A549 treated with DMSO at 1 μM for 4 hours (cell line): ENCODE results near the gene ZSCAN9. TPM values are rescaled to one million over a fixed set of nuclear protein-coding genes. Genes with fewer than 3 reads are reported as not detected.

ENCODE experiments used
- total RNA-seq: library from RNA; stranded (reverse); fragments of 200-300 nt; extraction: Qiagen RNA extraction; gene quantifications from 5 replicates; pipeline ENCODE4 v1.2.3, GENCODE V29; 2022; ENCODE audit warnings: low read depth

The ZSCAN9 gene
- total RNA-seq, result 7.1 to 8.7 TPM (median 7.9 TPM) in 5 replicates

DNA sequence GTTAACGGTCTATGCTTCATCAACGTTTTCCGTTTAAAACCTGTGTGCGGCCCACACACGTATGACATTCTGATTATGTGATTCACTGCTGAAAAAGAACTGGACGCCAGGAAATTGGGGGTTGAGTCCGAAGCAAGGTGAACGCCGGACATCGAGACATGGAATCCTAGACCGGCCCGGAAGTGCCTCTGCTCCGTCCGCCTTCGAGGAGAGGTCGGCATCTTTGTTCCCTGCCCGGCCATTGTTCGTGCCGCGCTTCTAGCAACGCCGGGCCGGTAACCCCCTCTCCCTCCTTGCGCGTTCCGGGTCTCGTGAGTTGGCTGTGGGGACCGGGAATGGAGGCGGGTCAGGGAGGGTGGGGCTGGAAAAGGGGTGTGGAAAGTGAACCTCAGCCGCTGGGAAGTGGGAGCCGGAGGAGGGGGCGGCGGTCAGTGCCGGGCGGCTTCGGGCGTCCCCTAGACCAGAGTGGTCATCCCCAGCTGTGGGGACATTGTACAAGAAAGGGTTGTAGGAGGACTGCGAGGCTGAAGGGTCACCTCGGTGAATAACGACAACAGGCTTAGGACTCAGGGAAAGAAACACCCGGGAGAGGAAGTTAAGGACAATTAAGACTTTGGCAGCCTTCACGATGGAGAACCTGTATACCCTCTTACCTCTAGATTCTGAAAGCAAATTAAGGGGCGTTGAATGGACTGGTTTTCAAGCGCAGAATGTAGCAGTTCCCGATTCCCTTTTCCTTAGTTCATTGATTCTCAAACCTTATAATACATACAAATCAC, at the start of gene ZSCAN9:
Gene ZSCAN9, plus strand, starts transcription at position 220 of the 779 bp plus-strand sequence. CDS start 1,810 bp downstream, outside the sequence.

DNA sequence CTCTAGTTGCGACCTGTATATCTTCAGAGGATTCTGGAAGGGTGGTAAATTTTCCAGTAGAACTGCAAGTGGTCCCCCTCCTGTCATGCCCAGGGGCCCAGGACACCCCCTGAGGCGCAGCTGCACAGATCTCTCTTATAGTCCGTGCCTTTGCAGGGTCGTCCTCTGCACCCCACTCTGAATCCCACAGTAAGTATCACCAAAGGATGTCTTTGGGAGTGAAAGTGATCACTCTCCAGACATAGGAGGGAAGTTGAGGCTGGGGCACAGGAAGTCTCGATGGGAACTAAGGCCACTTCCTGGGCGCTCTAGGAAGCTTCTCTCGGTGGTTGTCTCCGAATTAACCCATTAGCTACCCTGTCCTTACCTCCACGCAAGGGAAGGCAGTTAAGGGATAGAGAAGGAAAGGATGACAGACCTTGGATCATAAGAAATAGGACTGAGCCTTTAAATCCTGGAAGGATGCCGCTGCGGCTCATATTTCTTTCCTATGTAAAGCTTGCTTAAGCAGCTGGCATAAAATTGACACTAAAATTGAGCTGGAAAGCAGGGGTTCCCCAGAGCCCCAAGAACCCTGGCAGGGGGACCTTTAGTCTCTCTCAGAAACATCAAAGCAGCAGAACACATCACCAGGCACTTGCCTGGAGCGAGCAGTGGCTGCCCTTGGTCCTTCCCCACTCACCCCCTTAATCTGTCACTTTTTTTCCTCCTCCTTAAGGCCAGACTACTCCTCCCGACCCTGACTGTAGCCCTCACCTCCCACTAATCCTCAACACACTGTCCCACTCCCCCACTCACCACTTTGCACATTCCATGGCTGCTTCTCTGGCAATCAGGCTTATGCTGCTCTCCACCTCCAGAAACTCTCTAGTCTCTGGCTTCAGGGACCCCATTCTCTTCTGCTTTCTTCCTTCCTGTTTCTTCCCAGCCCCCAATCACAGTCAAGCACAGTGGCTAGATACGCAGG, 27.2 kb downstream of the ZSCAN9 start, which contains the start of gene ZKSCAN4:
Gene ZKSCAN4, minus strand, starts transcription at position 261 of the 967 bp plus-strand sequence. CDS start 289 bp downstream, outside the sequence.

DNA sequence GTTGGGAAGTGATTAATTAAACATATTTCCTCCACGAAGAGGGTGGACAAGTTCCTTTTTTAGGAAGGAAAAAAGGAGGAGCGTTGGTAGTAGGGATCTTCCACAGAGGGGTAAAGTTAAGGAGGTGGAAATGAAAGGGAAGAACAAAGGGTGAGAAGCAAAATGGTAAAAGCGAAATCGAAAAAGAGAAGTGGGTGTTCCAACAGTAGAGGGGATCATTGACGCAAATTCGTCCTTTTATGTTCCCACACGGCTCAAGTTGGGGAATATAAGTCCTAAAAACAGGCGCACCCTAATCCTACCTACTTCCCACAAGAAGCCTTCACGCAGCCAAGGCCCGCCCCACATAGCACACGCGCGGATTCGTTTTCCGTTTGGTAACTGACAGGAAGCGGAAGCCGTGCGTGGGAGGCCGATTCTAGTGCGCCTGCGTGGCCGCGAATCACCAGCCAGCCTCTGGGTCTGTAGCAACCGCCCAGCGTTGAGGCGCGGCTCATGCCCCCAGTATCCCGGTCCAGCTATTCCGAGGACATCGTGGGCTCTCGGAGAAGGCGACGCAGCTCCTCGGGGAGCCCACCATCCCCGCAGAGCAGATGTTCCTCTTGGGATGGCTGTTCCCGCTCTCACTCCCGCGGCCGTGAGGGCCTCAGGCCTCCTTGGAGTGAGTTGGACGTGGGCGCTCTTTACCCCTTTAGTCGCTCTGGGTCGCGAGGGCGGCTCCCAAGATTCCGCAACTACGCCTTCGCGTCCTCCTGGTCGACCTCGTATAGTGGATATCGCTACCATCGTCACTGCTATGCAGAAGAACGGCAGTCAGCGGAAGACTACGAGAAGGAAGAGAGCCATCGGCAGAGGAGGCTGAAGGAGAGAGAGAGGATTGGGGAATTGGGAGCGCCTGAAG, 34.1 kb downstream of the ZSCAN9 start, which contains the start of gene NKAPL:
Gene NKAPL, plus strand, starts transcription at position 421 of the 901 bp plus-strand sequence. Its CDS starts 75 bp downstream, at position 496.

DNA sequence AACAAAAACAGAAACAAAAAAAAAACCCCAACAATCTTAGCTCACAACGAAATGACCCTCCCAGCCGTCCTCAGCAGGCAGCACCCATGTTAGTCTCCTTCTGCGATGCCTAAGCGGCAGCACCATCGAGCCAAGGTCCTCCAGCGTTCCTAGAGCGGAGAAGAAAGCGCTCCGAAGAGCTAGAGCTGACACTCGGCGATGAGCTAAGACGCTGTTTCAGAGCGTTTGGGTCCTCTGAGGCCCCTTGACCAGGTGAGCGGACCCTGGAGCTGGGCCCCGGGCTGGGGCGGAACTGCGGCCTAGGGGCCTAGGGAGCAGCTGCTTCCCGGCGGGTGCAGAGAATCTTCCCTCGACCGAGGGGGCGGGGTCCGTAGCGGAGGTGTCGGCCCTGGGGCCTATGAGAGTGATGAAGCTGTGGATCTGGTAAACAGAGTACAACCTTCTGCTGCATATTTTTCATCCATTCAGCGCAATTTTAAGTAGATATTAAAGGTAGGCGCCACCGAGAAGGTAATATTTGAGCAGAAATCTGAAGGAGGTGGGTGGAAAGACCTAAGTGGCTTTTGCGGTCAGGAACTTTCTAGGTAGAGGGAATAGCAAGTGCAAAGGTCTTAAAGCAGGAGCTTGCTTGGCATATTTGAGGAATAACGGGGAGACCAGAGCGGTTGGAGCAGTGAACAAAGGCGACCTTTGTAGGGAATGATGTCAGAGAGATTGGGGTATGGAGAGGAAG, 42.1 kb downstream of the ZSCAN9 start, which contains the start of gene ZSCAN26:
Gene ZSCAN26, plus strand, starts transcription at position 182 of the 733 bp plus-strand sequence. CDS start 4,777 bp downstream, outside the sequence.

DNA sequence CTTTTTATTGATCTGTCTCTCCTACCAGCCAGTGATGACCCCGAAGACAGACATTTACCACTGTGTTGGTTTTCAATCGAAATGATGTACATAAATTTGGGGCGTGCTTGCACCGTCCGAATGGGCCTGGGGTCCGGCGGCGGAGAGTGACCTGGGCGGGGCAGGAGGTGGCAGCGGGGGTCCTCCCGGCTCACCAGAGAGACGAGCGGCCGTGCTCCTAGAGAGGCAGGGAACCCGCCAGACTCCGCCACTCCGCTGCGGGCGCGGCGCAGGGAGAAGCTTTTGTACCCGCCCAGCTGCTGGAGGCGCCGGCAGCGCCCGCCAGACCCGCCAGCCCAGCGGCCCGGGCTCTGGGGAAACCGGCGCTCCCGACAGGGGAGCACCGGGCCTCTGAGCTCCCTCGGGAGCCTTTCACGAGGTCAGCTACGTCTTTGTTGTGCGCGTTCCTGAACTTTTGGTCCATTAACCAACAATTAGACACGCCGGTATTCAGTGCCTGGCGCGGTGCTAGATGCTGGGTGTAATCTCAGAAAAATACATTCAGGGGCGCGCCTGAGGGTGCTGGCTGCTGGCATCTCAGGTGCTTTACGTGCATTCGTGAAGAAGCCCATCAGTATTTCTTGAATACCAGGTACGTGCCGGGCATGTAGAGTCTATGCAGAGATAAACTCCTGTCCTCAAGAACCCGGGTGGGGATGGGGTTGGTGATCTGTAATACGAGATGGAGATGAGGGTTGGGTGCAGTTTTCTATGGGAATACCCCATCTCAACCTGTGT, 56.4 kb downstream of the ZSCAN9 start, which contains the start of gene PGBD1:
Gene PGBD1, plus strand, starts transcription at position 285 of the 777 bp plus-strand sequence. CDS start 2,242 bp downstream, outside the sequence.

Other genes starting within 250 kb of the ZSCAN9 start
- 0.93 to 1.2 TPM (median 1.0 TPM) in 5 replicates for gene ZNF165, start 144.7 kb upstream of the ZSCAN9 start, total RNA-seq
- 4.0 to 4.8 TPM (median 4.2 TPM) in 5 replicates for gene ZSCAN16, start 100.7 kb upstream of the ZSCAN9 start, total RNA-seq
- gene ZKSCAN8, start 83.4 kb upstream of the ZSCAN9 start, total RNA-seq, result 4.6 to 7.3 TPM (median 6.5 TPM) in 5 replicates
- gene ZKSCAN4, start 27.0 kb downstream of the ZSCAN9 start, total RNA-seq, result 2.3 to 2.7 TPM (median 2.7 TPM) in 5 replicates
- gene NKAPL, start 34.0 kb downstream of the ZSCAN9 start, total RNA-seq, result not detected in 5 replicates
- gene ZSCAN26, start 41.9 kb downstream of the ZSCAN9 start, total RNA-seq, result 5.0 to 7.7 TPM (median 6.5 TPM) in 5 replicates
- 3.9 to 5.8 TPM (median 5.0 TPM) in 5 replicates for gene PGBD1, start 56.3 kb downstream of the ZSCAN9 start, total RNA-seq
- gene ZSCAN31, start 110.9 kb downstream of the ZSCAN9 start, total RNA-seq, result 1.6 to 2.8 TPM (median 2.2 TPM) in 5 replicates
- gene ZKSCAN3, start 124.7 kb downstream of the ZSCAN9 start, total RNA-seq, result 1.3 to 2.0 TPM (median 1.8 TPM) in 5 replicates
- 1.5 to 1.9 TPM (median 1.8 TPM) in 5 replicates for gene ZSCAN12, start 174.5 kb downstream of the ZSCAN9 start, total RNA-seq
- gene ZSCAN23, start 218.2 kb downstream of the ZSCAN9 start, total RNA-seq, result not detected in 5 replicates